Measurements from ENCODE around the gene PIP4P1.

DNA sequence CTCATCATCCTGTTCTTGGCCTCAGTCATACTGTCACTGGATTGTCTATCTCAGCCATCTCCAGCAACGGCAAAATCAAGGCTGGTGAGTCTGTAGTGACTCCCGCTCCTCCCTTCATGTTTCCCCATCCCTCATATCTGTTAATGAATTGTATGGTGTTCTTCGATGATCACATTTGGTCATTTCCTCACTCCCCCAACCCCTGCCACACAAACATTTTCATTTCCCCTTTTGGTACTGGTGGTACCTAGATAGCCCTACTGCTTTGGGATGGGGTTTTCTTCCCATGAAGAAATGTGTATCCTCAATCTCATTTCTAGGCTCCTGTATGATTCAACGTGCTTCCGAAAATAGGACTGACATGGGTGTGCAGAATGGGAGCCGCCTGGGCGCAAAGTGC lies 22.6 kb downstream of the PIP4P1 start:
- no peak for TF ChIP-seq POLR2A (IDR thresholded peaks at IDR 0.05; ENCODE audit: low read depth, low read length)
- TF ChIP-seq POLR2AphosphoS5 (IDR thresholded peaks at IDR 0.05; ENCODE audit: low read depth, low read length): no peak
